HG03520 (cell line): Measurements from ENCODE around the gene ZNF85.
"Not testable (repeated sequence)": the region's sequence is repeated elsewhere in the genome, so short reads cannot be mapped to it uniquely, and the experiment has no call there.

Source experiments
- ATAC-seq: cut with Tn5 transposase; IDR thresholded peaks from one replicate; pipeline ENCODE4 v1.9.1; 2021; ENCODE audit warnings: mild to moderate bottlenecking, moderate library complexity; ENCODE audit not compliant: unreplicated experiment

The ZNF85 gene

DNA sequence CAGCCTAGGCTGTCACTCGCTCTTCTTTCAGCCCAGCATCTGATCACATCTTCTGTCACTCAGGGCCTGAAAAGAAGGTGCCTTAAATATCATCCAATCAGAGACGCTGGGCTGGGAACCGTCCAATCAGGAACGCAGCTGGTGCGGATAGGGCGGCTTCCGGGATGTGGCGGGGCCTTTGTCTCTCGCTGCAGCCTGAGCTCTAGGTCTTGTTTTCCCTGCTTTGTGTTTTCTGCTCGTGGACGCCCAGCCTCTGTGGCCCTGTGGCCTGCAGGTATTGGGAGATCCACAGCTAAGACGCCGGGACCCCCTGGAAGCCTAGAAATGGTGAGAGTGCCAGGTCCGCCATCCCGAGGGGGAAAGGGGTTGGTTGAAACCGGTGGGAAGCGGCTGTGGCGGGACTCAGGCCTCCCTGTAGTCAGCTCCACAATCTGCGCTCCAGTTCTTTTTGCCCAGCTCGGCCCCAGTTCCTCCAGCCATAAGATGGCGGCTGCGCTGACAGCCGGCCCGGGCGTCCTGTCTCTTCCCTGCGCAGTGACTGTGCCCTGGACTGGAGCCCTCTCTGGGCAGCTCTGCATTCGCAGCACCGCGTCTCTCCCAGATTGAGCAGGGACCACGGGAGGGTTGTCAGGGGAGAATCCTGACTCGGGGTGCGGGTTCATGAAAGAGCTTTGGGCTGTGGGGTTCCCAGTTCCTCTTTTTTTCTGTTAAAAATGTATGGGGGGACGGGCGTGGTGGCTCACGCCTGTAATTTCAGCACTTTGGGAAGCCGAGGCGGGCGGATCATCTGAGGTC lies at the start of gene ZNF85:
ZNF85 (plus strand) TSS at position 175 of the 795 bp plus-strand sequence; CDS start at position 325, 150 bp downstream.
- ATAC-seq, result peak; percentile 96

DNA sequence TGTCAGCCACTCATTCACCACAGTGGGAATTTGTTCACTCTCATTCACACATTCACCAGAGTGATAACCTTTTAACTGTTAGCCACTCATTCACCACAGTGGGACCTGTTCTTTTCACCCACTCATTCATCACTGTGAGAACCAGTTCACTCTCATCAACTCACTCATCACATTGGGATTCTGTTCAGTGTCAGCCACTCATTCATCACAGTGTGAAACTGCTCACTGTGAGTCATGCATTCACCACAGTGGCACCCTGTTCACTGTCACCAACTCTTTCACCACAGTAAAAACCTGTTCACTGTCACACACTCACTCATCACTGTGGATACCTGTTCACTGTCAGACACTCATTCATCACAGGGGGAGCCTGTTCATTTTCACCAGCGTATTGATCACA lies 43.5 kb upstream of the ZNF85 start:
- no peak for ATAC-seq

DNA sequence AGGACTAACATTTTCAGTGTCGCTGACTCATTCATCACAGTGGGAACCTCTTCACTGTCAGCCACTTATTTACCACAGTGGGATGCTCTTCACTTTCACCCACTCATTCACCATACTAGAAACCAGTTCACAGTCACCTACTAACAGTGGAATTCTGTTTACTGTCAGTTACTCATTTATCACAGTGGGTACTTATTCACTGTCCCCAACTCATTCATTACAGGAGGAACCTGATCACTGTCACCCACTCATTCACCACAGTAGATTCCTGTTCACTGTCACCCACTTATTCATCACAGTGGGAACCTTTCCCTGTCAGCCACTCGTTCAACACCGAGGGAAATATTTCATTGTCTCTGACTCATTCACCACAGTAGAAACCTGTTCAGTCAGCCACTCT lies 10.1 kb upstream of the ZNF85 start:
- ATAC-seq, result no peak

DNA sequence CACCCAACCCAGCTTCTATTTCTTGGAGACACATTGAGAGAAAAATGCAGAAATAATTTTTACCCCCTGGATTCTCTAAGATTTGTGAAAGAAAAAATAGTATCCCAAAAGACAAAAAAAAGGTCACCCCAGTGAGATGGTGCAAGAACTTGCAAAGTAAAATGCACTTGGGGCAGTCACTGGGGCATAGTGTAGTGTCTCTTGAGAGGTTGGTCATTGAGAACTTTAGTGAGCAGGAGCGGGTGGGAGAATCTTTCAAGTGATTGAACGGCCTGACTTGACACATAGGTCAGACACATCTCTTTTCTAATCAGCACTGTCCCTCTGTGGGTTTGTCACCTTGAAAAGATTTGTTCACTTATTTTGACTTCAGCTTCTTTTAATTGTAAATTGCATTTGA lies 2.4 kb downstream of the ZNF85 start:
- no peak for ATAC-seq

DNA sequence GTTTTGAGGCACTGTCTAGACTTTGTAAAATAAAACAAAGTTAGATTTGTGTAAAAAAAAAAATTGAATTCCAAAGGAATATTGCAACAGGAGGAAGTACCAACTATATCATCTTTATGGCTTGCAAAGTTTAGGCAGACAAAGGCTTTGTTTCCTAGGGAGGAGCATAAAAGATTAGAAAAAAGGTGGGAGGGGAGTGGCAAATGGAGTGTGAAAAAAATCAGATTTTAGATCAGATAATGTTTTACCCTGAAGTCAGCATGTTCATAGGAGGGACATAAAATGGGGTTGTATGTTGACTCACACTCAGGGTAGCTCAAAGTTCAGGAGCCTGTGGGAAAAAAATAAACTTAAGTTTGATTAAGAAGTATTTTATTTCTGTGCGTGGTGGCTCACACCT lies 3.7 kb downstream of the ZNF85 start:
- ATAC-seq, result no peak

DNA sequence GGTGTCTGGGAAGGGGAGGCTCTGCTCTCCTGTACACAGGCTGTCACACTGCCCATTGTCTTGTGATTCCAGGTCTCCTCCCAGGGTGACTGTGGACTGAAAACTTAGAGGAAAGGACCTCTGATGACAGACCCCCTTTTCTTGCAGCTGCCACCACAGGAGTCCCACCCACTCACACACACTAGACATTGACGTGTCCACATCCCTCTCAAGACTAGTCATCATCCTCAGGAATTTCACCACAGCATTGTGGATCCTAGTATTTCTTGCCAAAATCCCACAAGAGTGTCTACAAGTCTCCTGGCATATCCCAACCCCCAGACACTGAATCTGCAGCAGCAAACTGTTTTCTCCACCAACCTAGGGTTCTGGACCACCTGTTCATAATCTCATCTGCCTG lies 5.3 kb downstream of the ZNF85 start:
- ATAC-seq, result no peak

DNA sequence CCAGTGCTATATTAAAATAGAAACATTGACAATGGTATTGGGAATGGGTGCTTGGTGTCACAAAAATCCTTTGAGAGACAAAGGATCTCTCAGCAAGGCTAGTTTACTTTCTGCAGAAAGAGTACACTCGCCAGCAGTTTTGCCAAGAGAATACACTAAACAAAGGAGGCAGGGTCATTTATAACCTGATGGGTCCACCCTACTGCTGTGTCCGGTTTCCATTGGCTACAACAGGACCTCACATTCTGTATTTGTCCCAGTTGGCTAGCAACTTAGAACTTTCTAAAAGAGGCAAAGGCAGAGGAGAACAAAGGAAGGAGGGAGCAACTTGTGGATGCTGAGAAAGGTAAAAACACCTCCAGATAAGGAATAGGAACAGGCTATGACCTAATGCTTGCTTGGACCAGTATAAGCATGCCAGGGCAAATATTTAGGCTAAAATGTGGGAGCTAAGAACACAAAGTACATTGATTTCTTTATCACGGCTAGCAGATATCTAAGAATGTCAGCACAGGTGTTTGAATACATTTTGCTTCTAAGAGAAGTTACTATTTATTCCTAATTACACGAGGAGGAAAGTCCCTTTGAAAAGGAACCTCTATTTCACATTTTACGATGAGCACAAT lies 13.4 kb downstream of the ZNF85 start:
- not testable (repeated sequence) for ATAC-seq

DNA sequence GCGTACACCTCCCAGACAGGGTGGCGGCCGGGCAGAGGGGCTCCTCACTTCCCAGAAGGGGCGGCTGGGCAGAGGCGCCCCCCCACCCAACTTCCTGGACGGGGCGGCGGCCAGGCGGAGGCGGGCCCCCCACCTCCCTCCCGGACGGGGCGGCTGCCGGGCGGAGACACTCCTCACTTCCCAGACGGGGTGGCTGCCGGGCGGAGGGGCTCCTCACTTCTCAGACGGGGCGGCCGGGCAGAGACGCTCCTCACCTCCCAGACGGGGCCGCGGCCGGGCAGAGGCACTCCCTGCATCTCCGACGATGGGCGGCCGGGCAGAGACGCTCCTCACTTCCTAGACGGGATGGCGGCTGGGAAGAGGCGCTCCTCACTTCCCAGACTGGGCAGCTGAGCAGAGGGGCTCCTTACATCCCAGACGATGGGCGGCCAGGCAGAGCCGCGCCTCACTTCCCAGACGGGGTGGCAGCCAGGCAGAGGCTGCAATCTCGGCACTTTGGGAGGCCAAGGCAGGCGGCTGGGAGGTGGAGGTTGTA lies 29.6 kb downstream of the ZNF85 start:
- not testable (repeated sequence) for ATAC-seq

DNA sequence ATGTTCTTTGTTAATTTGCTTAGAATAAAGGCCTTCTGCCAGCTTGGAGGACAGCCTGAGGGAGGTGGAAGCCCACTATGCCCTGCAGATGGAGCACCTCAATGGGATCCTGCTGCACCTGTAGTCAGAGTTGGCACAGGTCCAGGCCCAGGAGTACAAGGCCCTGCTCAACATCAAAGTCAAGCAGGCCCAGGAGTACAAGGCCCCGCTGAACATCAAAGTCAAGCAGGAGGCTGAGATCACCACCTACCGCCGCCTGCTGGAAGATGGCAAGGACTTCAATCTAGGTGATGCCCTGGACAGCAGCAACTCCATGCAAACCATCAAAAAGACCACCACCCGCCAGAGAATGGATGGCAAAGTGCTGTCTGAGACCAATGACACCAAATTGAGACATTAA lies 41.7 kb downstream of the ZNF85 start:
- no peak for ATAC-seq

DNA sequence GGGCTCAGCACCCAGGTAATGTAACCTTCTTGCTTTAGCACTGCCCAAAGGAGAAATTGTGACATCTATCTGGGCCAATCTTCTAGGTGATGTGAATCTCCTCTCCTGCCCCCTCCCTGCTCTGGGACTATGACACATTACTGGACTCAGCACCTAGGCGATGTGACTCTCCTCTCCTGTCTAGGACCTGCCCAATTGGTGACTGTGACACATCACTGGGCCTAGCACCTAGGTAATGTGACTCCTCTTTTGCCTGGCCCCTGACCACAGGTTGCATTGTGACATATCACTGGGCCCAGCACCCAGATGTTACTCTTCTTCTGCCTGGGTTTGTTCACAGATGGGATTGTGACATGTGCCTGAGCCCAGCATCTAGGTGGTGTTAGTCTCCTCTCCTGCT lies 45.0 kb downstream of the ZNF85 start:
- ATAC-seq, result no peak

DNA sequence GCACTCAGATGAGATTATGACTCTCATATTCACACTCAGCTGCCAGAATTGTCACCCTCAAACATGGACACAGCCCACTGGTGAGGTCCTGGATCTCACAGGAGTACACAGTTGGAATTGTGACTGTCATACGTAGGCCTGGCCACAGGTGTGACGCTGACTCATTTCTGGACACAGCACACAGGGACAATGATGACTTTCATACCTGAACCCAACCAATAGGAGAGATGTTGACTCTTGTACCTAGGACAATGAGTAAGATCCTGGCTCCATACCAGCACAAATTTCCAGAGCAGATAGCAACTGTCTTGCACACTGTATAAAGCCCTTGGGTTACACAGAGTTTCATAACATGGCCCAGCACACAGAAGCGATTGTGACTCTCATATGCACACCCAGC lies 46.4 kb downstream of the ZNF85 start:
- no peak for ATAC-seq

DNA sequence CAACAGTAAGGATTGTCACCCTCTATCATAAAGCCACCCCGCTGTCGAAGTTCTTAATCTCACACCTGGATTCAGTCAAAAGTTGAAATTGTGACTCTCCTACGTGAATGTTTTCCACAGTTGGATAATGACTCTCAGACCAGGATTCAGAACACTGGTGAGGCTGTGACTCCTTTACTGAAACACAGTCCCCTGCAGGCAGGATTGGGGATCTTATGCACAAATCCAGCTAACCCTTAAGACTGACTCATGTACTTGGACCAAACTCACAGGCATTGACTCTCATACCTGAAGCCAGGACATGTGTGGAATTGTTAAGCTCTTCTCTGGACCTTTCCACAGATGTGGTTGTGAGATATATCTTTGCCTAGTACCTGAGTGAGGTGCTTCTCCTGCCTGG lies 46.8 kb downstream of the ZNF85 start:
- ATAC-seq, result no peak

DNA sequence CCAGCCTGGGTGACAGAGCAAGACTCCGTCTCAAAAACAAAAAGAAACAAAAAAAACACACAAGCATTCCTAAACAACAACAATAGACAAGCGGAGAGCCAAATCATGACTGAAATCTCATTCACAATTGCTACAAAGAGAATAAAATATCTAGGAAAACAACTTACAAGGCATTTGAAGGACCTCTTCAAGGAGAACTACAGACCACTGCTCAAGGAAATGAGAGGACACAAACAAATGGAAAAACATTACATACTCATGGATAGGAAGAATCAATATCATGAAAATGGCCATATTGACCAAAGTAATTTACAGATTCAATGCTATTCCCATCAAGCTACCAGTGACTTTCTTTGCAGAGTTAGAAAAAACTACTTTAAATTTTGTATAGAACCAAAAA lies 69.7 kb downstream of the ZNF85 start:
- not testable (repeated sequence) for ATAC-seq

DNA sequence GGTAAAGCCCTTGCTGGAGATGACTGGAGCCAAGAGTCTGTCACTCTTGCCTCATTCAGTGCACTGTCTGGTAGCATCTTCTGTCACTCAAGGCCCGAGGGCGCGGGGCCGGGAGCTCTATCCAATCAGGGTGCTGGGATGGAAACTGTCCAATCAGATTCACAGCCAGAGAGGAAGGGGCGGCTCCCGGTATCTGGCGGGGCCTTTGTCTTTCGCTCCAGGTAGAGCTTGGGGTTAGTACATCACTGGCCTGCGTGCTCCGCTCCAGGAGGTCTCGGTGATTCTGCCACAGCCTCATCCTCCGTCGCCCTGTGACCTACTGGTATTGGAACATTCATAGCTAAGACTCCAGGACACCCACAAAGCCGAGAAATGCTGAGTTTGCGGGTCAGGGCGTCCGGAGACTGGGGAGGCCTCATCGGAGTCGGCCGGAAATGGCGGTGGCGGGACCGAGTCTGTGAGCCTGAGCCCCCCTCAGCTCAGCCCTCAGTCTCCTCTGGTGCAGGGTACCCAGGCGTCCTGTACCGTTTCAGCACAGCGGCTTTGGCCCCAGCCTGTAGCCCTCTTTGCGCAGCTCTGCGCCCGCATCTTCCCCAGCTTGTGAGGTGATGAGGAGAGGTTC lies 76.8 kb downstream of the ZNF85 start:
- peak; percentile 99 for ATAC-seq
